Right renal cortex interstitium (tissue), 3 donors: ENCODE measurements around the gene ADAMTS2. TPM values are rescaled to one million over a fixed set of nuclear protein-coding genes. Genes with fewer than 3 reads are reported as not detected.
A peak's percentile ranks its signal among the peaks of the same experiment; 100 is the strongest.

ENCODE experiments used
- DNase-seq, 3 donors: peaks; one replicate each; pipeline ENCODE4 v3.0.0-alpha.2; 2013; ENCODE audit warnings: low read depth in 3 of 3, low spot score in 2 of 3
- polyA plus RNA-seq, 3 donors: library from polyadenylated mRNA; unstranded; fragments of 120-200 nt; gene quantifications; one replicate each; pipeline ENCODE4 v1.2.1, GENCODE V29; 2013; ENCODE audit not compliant: insufficient read length in 3 of 3

Gene ADAMTS2
- polyA plus RNA-seq, 3 donors, result 9.4 to 9.6 (median 9.4) TPM

GRCh38 chr5:179270581-179271427 is 74.5 kb downstream of the ADAMTS2 start:
- no peak for DNase-seq

DNA sequence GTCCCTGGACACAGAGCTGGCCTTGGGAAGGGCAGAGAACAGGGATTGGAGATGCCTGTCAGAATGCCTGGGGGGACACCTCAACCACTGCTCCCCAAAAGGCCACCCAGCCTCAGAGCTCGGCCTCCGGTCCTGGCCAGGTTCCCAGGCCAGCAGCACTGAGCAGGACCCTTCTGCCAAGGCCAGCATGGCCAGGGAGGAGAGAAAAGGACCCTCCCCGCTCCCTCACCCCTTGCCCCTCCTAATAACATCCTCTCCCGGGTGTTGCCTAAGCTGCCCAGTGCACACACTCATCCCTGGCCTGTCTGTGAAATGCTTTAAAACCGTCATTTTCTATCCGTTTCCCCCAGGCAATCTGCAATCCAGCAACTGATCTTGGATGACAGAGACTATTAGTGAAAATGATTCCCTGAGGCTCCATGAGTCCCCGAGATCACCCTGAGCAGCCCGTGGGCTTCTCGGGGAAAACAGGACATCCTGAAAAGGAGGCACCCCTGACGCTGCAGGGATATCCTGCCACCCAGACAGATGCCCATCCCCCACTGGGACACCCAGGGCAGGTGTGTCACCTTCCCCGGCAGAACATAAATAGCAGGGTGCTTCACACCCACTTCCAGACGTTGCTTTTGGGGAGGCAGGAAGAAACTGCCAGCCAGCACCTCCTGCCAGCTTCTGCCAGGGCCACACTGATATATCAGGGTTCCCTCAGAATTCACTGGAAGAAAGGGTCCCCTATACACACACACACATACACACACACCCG is 75.3 kb downstream of the ADAMTS2 start:
- no peak for DNase-seq

GRCh38 chr5:179268966-179269693 is 76.1 kb downstream of the ADAMTS2 start:
- DNase-seq, result no peak

- no peak for DNase-seq
Observed at GRCh38 chr5:179268399-179268952, 76.8 kb downstream of the ADAMTS2 start.

DNA sequence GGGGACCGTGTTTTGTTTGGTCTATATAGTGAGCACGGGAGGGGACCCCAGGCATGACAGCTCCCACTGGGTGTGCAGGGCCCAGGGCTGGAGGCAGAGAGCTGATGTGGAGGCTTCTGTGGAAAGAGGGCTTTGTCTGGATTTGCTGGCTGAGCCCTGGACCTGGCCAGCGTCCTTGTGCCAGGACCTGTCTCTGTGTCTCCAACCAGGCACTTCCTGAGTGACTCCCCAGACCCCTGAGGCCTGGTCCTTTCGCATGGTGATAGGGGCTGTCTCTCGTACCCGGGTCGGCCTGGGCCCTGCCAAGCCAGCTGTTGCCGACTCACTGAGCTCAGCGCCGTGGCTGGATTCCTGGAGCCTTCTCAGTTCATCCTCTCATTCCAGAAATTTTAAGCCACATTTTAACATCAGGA is 77.6 kb downstream of the ADAMTS2 start:
- no peak for DNase-seq

- DNase-seq, result no peak
Observed at GRCh38 chr5:179267071-179267670, 78.1 kb downstream of the ADAMTS2 start.

DNA sequence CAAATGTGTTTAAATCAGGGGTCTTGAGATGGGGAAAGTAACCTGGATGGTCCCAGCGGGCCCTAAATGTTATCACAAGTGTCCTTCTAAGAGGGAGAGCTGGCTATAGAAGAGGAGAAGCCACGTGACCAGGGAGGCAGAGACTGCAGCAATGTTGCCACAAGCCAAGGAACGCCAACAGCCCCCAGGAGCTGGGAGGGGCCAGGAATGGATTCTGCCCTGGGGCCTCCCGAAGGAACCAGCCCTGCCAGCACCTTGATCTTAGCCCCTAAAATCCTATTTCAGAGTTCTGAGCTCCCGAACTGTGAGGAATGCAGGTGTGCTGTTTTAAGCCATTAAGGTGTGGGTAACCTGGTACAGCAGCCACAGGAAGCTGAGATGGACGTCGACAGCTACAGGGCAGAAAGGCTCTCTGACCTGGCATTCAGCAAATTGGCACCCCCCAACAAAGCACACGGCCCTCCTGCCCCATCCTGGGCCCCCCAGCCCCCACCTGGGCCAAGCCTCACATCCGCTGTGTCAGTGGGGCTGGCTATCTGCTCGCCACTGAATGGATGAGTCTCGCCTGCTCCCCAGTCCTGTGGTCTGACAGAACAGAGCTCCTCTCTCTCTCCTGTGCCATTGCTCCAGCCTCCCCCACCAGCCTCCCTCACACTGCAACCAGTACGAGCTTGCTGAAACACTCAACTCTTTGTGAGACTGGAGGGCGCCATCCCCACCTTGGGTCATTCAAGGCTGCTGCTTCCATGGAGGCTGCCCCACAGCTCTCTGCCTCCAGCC is 78.8 kb downstream of the ADAMTS2 start:
- no peak for DNase-seq

GRCh38 chr5:179265514-179266290 is 79.6 kb downstream of the ADAMTS2 start:
- DNase-seq, result peak in 2 of 3 donors; percentile 63 to 70

DNA sequence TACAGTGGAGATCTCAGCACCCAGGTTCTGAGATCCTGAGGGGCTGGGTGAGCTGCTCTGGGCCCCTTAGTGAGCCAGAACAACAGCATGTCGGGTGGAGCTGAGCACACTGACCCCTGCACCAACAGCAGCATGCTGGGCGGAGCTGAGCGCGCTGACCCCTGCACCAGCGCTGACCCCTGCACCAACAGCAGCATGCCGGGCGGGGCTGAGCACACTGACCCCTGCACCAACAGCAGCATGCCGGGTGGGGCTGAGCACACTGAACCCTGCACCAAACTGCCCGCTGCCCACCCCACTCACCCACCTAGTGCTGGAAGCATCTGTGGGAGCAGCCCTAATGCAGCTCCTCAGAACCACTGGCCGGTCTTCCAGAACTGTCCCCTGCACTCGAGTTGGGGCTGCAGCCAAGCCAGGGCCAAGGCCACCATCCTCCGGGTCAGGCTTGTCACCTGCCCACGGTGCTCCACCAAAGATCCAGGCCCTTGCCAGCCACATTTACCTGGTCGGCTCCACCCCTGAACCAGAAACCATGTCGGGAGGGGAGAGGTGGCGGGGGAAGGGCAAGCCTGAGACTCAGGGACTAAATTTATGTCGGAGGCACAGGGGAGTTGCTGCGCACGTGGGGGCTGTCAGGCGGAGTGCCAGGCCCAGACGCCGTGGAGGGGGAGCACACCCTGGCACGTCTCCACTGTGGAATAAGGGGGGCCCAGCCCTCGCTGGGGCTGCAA is 80.3 kb downstream of the ADAMTS2 start:
- no peak for DNase-seq

DNA sequence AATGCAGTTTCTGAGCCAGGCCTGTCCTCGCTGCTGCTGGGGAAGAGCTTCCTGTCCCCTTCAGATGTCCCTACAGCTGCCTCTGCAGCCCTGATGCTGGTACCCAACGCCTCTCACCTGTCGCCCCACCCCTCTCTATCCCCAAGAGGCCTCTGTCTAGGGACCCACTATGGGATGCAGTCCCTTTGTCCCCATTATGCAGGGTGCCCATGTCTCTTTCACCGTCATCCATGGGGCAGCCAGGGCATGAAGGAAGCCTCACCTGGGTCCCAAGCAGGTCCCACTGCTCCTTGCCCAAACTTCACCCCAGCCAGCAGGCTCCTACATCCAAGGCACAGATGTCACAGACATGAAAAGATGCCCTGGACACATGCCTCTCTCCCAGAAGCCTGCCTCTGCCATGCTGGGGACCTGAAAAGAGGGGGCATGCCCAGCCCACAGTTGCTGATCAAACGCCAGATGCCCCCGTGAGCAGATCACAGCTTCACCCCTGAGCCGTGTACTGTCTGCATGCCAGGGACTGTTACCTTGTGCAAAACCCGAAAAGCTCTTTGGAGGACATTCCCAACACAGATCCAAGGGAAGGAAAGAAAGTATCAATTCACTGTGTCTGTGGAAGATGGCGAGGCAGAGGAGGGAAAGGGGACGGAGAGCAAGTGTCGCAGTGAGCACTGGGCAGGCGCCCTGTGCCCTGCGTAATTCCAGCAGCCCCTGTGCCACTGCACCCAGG is 81.0 kb downstream of the ADAMTS2 start:
- DNase-seq, result no peak

DNA sequence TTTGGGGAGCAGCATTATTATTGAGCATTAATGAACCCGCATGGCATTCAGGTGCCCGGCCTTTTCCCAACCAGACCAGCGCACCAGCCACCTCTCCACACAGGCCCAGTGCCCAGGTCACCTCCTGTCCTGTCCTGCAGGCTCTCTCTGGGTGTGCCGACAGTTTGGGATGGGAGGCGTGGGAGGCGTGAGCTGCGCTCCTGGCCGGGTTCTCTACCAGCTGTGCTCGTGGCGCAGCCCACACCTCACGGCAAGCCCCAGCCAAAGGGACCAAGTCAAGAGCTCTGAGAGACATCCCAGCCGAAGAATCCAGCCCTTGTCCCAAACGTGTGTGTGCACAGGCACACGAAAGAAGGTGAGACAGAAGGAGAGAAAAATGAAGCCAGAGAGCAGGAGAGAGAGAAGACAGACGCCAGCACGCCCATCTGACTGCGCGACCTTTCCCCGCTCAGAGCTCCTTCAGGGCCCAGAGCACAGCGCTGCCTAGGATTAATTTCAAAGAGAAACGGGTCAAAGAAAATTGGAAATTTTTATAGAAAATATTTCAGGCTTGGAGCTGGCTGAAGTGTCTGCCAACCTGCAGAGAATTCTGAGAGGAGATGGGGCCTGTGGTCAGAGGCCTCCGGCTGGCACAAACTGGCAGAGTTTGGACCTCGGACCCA is 81.7 kb downstream of the ADAMTS2 start:
- DNase-seq, result no peak

GRCh38 chr5:179262126-179262920 is 82.9 kb downstream of the ADAMTS2 start:
- DNase-seq, result no peak

DNA sequence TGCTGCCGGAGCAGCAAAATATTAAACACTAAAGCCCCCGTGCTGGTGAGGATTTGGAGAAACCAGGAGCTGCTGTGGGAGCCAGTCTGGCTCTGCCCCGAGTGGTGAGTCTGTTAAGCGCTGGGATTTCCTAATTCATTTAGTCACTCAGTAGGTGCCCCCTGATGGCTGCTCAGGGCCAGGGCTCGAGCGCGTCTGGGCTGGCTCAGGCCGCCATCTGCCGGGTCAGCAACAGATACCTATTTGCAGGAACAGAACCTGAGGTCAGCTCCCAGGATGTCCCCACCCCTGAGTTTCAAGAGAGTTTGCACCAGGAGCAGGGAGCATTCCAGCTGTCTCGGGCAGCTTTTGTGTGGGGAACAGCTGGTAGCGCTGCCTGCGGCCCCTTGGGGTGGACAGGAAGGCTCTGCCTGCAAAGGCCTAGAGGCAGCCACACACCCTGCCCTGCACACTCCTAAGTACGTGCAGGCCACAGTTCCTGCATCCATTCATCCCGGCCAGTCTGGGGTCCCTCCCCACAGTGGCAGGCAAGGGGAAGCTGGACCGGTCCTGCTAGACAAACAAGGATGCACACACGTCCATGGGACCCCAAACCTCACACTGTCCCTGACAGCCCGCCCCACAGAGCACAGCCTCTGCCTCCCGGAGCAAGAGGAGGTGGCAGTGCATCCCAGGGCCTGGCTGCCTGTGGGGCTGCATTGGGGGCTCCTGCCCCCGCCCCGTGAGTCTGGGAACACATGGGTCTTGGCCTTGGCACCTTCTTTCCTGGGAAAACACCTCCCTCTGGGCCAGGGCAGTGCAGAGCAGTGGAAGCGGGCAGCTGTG is 83.7 kb downstream of the ADAMTS2 start:
- no peak for DNase-seq

- DNase-seq, result no peak
Observed at GRCh38 chr5:179260324-179261070, 84.8 kb downstream of the ADAMTS2 start.
